ENCODE results near the gene IQCN.

- TF ChIP-seq, protein P1, sequence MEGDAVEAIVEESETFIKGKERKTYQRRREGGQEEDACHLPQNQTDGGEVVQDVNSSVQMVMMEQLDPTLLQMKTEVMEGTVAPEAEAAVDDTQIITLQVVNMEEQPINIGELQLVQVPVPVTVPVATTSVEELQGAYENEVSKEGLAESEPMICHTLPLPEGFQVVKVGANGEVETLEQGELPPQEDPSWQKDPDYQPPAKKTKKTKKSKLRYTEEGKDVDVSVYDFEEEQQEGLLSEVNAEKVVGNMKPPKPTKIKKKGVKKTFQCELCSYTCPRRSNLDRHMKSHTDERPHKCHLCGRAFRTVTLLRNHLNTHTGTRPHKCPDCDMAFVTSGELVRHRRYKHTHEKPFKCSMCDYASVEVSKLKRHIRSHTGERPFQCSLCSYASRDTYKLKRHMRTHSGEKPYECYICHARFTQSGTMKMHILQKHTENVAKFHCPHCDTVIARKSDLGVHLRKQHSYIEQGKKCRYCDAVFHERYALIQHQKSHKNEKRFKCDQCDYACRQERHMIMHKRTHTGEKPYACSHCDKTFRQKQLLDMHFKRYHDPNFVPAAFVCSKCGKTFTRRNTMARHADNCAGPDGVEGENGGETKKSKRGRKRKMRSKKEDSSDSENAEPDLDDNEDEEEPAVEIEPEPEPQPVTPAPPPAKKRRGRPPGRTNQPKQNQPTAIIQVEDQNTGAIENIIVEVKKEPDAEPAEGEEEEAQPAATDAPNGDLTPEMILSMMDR (IDR thresholded peaks at IDR 0.05), result no peak
- TF ChIP-seq HMGA2 (CRISPR knock-in tag; IDR thresholded peaks at IDR 0.05) (no peak), NFYB (CRISPR knock-in tag; conservative IDR thresholded peaks at IDR 0.05; ENCODE audit: low read depth) (no peak), ZNF423 (CRISPR knock-in tag; IDR thresholded peaks at IDR 0.05) (no peak), RORB (CRISPR knock-in tag; IDR thresholded peaks at IDR 0.05) (no peak), MAX (CRISPR knock-in tag; IDR thresholded peaks at IDR 0.05) (no peak), RELA (CRISPR knock-in tag; IDR thresholded peaks at IDR 0.05; ENCODE audit: borderline replicate concordance) (no peak)
- TF ChIP-seq, protein P2, sequence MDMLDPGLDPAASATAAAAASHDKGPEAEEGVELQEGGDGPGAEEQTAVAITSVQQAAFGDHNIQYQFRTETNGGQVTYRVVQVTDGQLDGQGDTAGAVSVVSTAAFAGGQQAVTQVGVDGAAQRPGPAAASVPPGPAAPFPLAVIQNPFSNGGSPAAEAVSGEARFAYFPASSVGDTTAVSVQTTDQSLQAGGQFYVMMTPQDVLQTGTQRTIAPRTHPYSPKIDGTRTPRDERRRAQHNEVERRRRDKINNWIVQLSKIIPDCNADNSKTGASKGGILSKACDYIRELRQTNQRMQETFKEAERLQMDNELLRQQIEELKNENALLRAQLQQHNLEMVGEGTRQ (CRISPR knock-in tag; IDR thresholded peaks at IDR 0.05), result no peak
- TF ChIP-seq, protein P3, sequence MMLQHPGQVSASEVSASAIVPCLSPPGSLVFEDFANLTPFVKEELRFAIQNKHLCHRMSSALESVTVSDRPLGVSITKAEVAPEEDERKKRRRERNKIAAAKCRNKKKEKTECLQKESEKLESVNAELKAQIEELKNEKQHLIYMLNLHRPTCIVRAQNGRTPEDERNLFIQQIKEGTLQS (CRISPR knock-in tag; conservative IDR thresholded peaks at IDR 0.05), result no peak
Observed at GRCh38 chr19:18310966-18311365, 36.7 kb upstream of the IQCN start.

All from WTC11 (cell line).